A673 (cell line): ENCODE measurements around the gene RAB24. TPM values are rescaled to one million over a fixed set of nuclear protein-coding genes. Genes with fewer than 3 reads are reported as not detected.

Source experiments
- BruUV-seq: library from RNA; stranded (reverse); fragments of 400-500 nt; replicated peaks from 2 replicates; lab custom pipeline; 2021; lab: Mats Ljungman, UMichigan
- CTCF ChIA-PET: fragments of 300-600 bp; sonication (Branson Sonifier 250); formaldehyde crosslinking; loops from one replicate; lab custom pipeline; 2022; ENCODE audit warnings: antibody characterized with exemption; lab: Charles Lee
- POLR2A ChIA-PET: fragments of 300-600 bp; sonication (Branson Sonifier 250); formaldehyde crosslinking; loops from one replicate; lab custom pipeline; 2022; ENCODE audit warnings: antibody characterized with exemption; ENCODE audit not compliant: low non-redundant PET; lab: Charles Lee
- DNase-seq: peaks from one replicate; pipeline ENCODE4 v3.0.0-alpha.2; 2015; ENCODE audit warnings: low spot score
- H3K27ac ChIP-seq: fragments of 200-600 bp; sonication (generic); 2 replicates; pipeline ENCODE4 v1.5.1; 2016; ENCODE audit warnings: mixed run types, low read depth, mild to moderate bottlenecking, mixed read lengths, antibody characterized with exemption, low read length; ENCODE audit not compliant: poor library complexity, severe bottlenecking
- H3K27me3 ChIP-seq: fragments of 200-600 bp; sonication (generic); replicated peaks from 2 replicates; pipeline ENCODE4 v1.6.1; 2017; ENCODE audit warnings: mixed run types, low read depth, mild to moderate bottlenecking, mixed read lengths, antibody characterized with exemption, low read length; ENCODE audit not compliant: insufficient read depth, poor library complexity
- H3K36me3 ChIP-seq: fragments of 200-600 bp; sonication (generic); 2 replicates; pipeline ENCODE4 v1.6.1; 2016; ENCODE audit warnings: mixed run types, mild to moderate bottlenecking, mixed read lengths, antibody characterized with exemption, low read length; ENCODE audit not compliant: insufficient read depth, poor library complexity, severe bottlenecking
- H3K4me1 ChIP-seq: fragments of 200-600 bp; sonication (generic); 2 replicates; pipeline ENCODE4 v1.6.1; 2017; ENCODE audit warnings: mixed run types, mild to moderate bottlenecking, mixed read lengths, antibody characterized with exemption, low read length; ENCODE audit not compliant: insufficient read depth, poor library complexity, severe bottlenecking
- H3K4me3 ChIP-seq: fragments of 200-600 bp; sonication (generic); 2 replicates; pipeline ENCODE4 v1.5.1; 2016; ENCODE audit warnings: low read depth, mixed run types, mild to moderate bottlenecking, mixed read lengths, low read length; ENCODE audit not compliant: poor library complexity, severe bottlenecking
- H3K9me3 ChIP-seq: fragments of 200-600 bp; sonication (generic); 2 replicates; pipeline ENCODE4 v1.6.1; 2016; ENCODE audit warnings: mixed run types, low read depth, mild to moderate bottlenecking, mixed read lengths, antibody characterized with exemption, low read length; ENCODE audit not compliant: poor library complexity, severe bottlenecking
- CTCF ChIP-seq: fragments of 300-800, 200-600 bp; sonication (generic); conservative IDR thresholded peaks from 2 replicates; pipeline ENCODE4 v1.5.1; 2017; ENCODE audit warnings: low read depth, mild to moderate bottlenecking, antibody characterized with exemption, low read length, moderate library complexity, mixed read lengths
- EZH2 ChIP-seq: fragments of 200-600 bp; sonication (generic); IDR thresholded peaks from 2 replicates; pipeline ENCODE4 v1.6.1; 2017; ENCODE audit warnings: borderline replicate concordance, low read depth, mild to moderate bottlenecking, mixed read lengths, antibody characterized with exemption, low read length; ENCODE audit not compliant: poor library complexity, severe bottlenecking
- intact Hi-C: fragments of 100-400 bp; cut with micrococcal nuclease; formaldehyde crosslinking; loops from one replicate; pipeline ENCODE4 v1.10.0; 2022; ENCODE audit not compliant: unreplicated experiment
- total RNA-seq: library from RNA; stranded (reverse); gene quantifications from 2 replicates; pipeline ENCODE4 v1.2.3, GENCODE V29; 2021

Gene RAB24
- total RNA-seq, 1 experiment from 2014 or later: 16.0 TPM

GRCh38 chr5:177276886-177277285 lies 26.6 kb downstream of the RAB24 start:
- DNase-seq: no peak
- intact Hi-C loops: no loop called here
- CTCF ChIA-PET: no interaction called here
- Histone ChIP-seq H3K27me3 (no peaks in the 10 kb centered on the region), H3K9me3 (no peaks in the 10 kb centered on the region), H3K36me3 (peaks cover 35% of the 10 kb centered on the region), H3K4me3 (no peak overlapping the region), H3K4me1 (no peaks in the 10 kb centered on the region), H3K27ac (no peak overlapping the region)
- POLR2A ChIA-PET: no interaction called here
- BruUV-seq: no TSS peak
- no peak for TF ChIP-seq CTCF
- no peak for TF ChIP-seq EZH2

DNA sequence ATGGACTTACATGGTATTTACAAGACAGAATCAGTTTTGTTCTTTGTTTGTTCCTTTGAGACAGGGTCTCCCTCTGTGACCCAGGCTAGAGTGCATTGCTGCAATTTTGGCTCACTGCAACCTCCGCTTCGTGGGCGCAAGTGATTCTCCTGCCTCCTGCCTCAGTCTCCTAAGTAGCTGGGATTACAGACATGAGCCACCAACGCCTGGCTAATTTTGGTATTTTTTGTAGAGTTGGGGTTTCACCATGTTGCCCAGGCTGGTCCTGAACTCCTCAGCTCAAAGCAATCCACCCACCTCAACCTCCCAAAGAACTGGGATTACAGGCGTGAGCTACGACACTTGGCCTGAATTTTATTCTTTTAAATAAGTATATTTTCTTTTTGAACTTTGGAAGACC lies 27.6 kb downstream of the RAB24 start:
- Histone ChIP-seq H3K36me3 (peaks cover 32% of the 10 kb centered on the region), H3K9me3 (no peaks in the 10 kb centered on the region), H3K27ac (no peak overlapping the region), H3K27me3 (no peaks in the 10 kb centered on the region), H3K4me3 (no peak overlapping the region), H3K4me1 (no peaks in the 10 kb centered on the region)
- BruUV-seq: no TSS peak
- TF ChIP-seq EZH2 (no peak), CTCF (no peak)
- no peak for DNase-seq
- intact Hi-C loops: no loop called here
- ChIA-PET POLR2A (no interaction called here), CTCF (no interaction called here)

- TF ChIP-seq CTCF: no peak
- TF ChIP-seq EZH2: no peak
- POLR2A ChIA-PET: no interaction called here
- no peak for DNase-seq
- intact Hi-C loops: no loop called here
- H3K4me1 ChIP-seq: peaks cover 10% of the 10 kb centered on the region
- no TSS peak for BruUV-seq
- H3K36me3 ChIP-seq: peaks cover 30% of the 10 kb centered on the region
- no peaks in the 10 kb centered on the region for H3K27me3 ChIP-seq
- no peaks in the 10 kb centered on the region for H3K9me3 ChIP-seq
- H3K27ac ChIP-seq: no peak overlapping the region
- CTCF ChIA-PET: no interaction called here
- H3K4me3 ChIP-seq: no peak overlapping the region
Measured at GRCh38 chr5:177271113-177271512, 32.4 kb downstream of the RAB24 start.
